ENCODE results near the gene NADK. TPM values are rescaled to one million over a fixed set of nuclear protein-coding genes. Genes with fewer than 3 reads are reported as not detected.

The NADK gene
- polyA plus RNA-seq, 1 donor (not counting 4 experiments of a cell fraction or from before 2014, with no cell fraction given) = 54.8 TPM

- dilution Hi-C loops (cut with MboI; ENCODE audit: extremely low pct_ligation_motif_present, low sequenced_read_pairs) = no loop called here
- no peak overlapping the region for H2AFZ ChIP-seq (ENCODE audit: control insufficient read depth, low read length)
- TF ChIP-seq CTCF (optimal IDR thresholded peaks at IDR 0.05 in 1 of 3, IDR thresholded peaks at IDR 0.05 in 1 of 3, conservative IDR thresholded peaks at IDR 0.05 in 1 of 3; ENCODE audit: extremely low read depth in 1 of 3, insufficient read depth in 2 of 3, low read length in 3 of 3) (no peak), EZH2 (IDR thresholded peaks at IDR 0.05; ENCODE audit: low read length) (no peak)
- H3K9ac ChIP-seq (ENCODE audit: control insufficient read depth, extremely low read depth, insufficient read depth, low read length) = peak overlapping the region; percentile 58
- no peak overlapping the region for H3K4me3 ChIP-seq (ENCODE audit: control insufficient read depth in 2 of 3, extremely low read depth in 1 of 3, insufficient read depth in 2 of 3, low read depth in 1 of 3, low read length in 3 of 3)
- peaks cover 34% of the 10 kb centered on the region for H3K79me2 ChIP-seq (ENCODE audit: control insufficient read depth, insufficient read depth, low read length)
- DNase-seq (ENCODE audit: low read depth, low spot score) = no peak
- no peak for FAIRE-seq
- peak overlapping the region; percentile 16 for H3K4me2 ChIP-seq (ENCODE audit: control insufficient read depth, extremely low read depth, insufficient read depth, low read depth, low read length)
- no peaks in the 10 kb centered on the region for H3K27me3 ChIP-seq (ENCODE audit: control insufficient read depth, extremely low read depth, insufficient read depth, low read length)
- no peaks in the 10 kb centered on the region for H3K9me3 ChIP-seq (ENCODE audit: control insufficient read depth, low read depth, low read length)
- peaks cover 7% of the 10 kb centered on the region for H4K20me1 ChIP-seq (ENCODE audit: control insufficient read depth, extremely low read depth, insufficient read depth, low read length)
- H3K4me1 ChIP-seq (ENCODE audit: control insufficient read depth, extremely low read depth, insufficient read depth, low read length) = peaks cover 8% of the 10 kb centered on the region
- no peaks in the 10 kb centered on the region for H3K9me1 ChIP-seq (ENCODE audit: control insufficient read depth, extremely low read depth, insufficient read depth, low read length)
- peaks cover 37 to 40% of the 10 kb centered on the region in 2 experiments for H3K36me3 ChIP-seq (ENCODE audit: control insufficient read depth in 2 of 2, extremely low read depth in 1 of 2, insufficient read depth in 2 of 2, low read length in 2 of 2)
- H3K27ac ChIP-seq (ENCODE audit: control insufficient read depth, insufficient read depth, low read length) = peak overlapping the region; percentile 49
These were observed 19.4 kb downstream of the NADK start for GRCh38 chr1:1758692-1759455.

- Histone ChIP-seq H2AFZ (ENCODE audit: control insufficient read depth, low read length) (no peak overlapping the region), H3K36me3 (ENCODE audit: control insufficient read depth in 2 of 2, extremely low read depth in 1 of 2, insufficient read depth in 2 of 2, low read length in 2 of 2) (peaks cover 38 to 44% of the 10 kb centered on the region in 2 experiments), H3K9me1 (ENCODE audit: control insufficient read depth, extremely low read depth, insufficient read depth, low read length) (no peaks in the 10 kb centered on the region), H3K79me2 (ENCODE audit: control insufficient read depth, insufficient read depth, low read length) (peaks cover 31% of the 10 kb centered on the region), H3K9ac (ENCODE audit: control insufficient read depth, extremely low read depth, insufficient read depth, low read length) (peak overlapping the region; percentile 58), H3K9me3 (ENCODE audit: control insufficient read depth, low read depth, low read length) (no peaks in the 10 kb centered on the region), H3K4me3 (ENCODE audit: control insufficient read depth in 2 of 3, extremely low read depth in 1 of 3, insufficient read depth in 2 of 3, low read depth in 1 of 3, low read length in 3 of 3) (no peak overlapping the region), H3K4me1 (ENCODE audit: control insufficient read depth, extremely low read depth, insufficient read depth, low read length) (peaks cover 8% of the 10 kb centered on the region), H4K20me1 (ENCODE audit: control insufficient read depth, extremely low read depth, insufficient read depth, low read length) (peaks cover 7% of the 10 kb centered on the region), H3K27ac (ENCODE audit: control insufficient read depth, insufficient read depth, low read length) (peak overlapping the region; percentile 49), H3K4me2 (ENCODE audit: control insufficient read depth, extremely low read depth, insufficient read depth, low read depth, low read length) (no peak overlapping the region), H3K27me3 (ENCODE audit: control insufficient read depth, extremely low read depth, insufficient read depth, low read length) (no peaks in the 10 kb centered on the region)
- dilution Hi-C loops (cut with MboI; ENCODE audit: extremely low pct_ligation_motif_present, low sequenced_read_pairs) = no loop called here
- no peak for TF ChIP-seq CTCF (optimal IDR thresholded peaks at IDR 0.05 in 1 of 3, IDR thresholded peaks at IDR 0.05 in 1 of 3, conservative IDR thresholded peaks at IDR 0.05 in 1 of 3; ENCODE audit: extremely low read depth in 1 of 3, insufficient read depth in 2 of 3, low read length in 3 of 3)
- no peak for TF ChIP-seq EZH2 (IDR thresholded peaks at IDR 0.05; ENCODE audit: low read length)
- DNase-seq (ENCODE audit: low read depth, low spot score) = no peak
- no peak for FAIRE-seq
These were observed 20.1 kb downstream of the NADK start for GRCh38 chr1:1758059-1758621.
